Brain microvascular endothelial cell (primary cell): ENCODE data around the gene ALDOA.

Experiments
- DNase-seq: peaks from one replicate; pipeline ENCODE4 v3.0.0-alpha.2; 2020
- H3K27ac ChIP-seq: fragments of 250-450 bp; sonication (Bioruptor Pico); 2 replicates; pipeline ENCODE4 v1.5.1; 2020; ENCODE audit warnings: mild to moderate bottlenecking, moderate library complexity
- H3K27me3 ChIP-seq: fragments of 250-450 bp; sonication (Bioruptor Pico); replicated peaks from 2 replicates; pipeline ENCODE4 v1.5.1; 2020; ENCODE audit warnings: mild to moderate bottlenecking
- H3K36me3 ChIP-seq: fragments of 250-450 bp; sonication (Bioruptor Pico); replicated peaks from 2 replicates; pipeline ENCODE4 v1.5.1; 2020; ENCODE audit warnings: mild to moderate bottlenecking
- H3K4me3 ChIP-seq: 2 replicates; pipeline ENCODE4 v1.5.1; 2011; ENCODE audit warnings: low read depth, mild to moderate bottlenecking, control low read depth, low read length, moderate library complexity
- CTCF ChIP-seq: IDR thresholded peaks from 2 replicates; pipeline ENCODE4 v1.5.1; 2011; ENCODE audit warnings: low read depth, mild to moderate bottlenecking, moderate library complexity, low read length, control low read depth, inconsistent platforms; ENCODE audit errors: missing control alignments
- in situ Hi-C: cut with HindIII; loops from 2 replicates; pipeline ENCODE4 v1.10.0; 2017; ENCODE audit warnings: low sequenced_read_pairs, low pct_ligation_motif_present

The ALDOA gene

GRCh38 chr16:30046588-30046987 is 19.0 kb upstream of the ALDOA start:
- TF ChIP-seq CTCF = no peak

GRCh38 chr16:30049871-30050270 is 15.7 kb upstream of the ALDOA start:
- Histone ChIP-seq H3K4me3 (no peak overlapping the region), H3K27me3 (no peaks in the 10 kb centered on the region), H3K27ac (no peak overlapping the region), H3K36me3 (no peaks in the 10 kb centered on the region)
- TF ChIP-seq CTCF = no peak
- in situ Hi-C loops = no loop called here
- no peak for DNase-seq

More at GRCh38 chr16:30046588-30046987, 19.0 kb upstream of the ALDOA start:
- Histone ChIP-seq H3K36me3 (no peaks in the 10 kb centered on the region), H3K4me3 (no peak overlapping the region), H3K27me3 (no peaks in the 10 kb centered on the region), H3K27ac (no peak overlapping the region)
- in situ Hi-C loops = no loop called here
- DNase-seq = no peak

GRCh38 chr16:30051518-30051917 is 14.0 kb upstream of the ALDOA start:
- Histone ChIP-seq H3K27ac (peak overlapping the region; percentile 76), H3K36me3 (no peaks in the 10 kb centered on the region), H3K27me3 (no peaks in the 10 kb centered on the region), H3K4me3 (no peak overlapping the region)
- in situ Hi-C loops = no loop called here
- TF ChIP-seq CTCF = no peak
- DNase-seq = peak; percentile 82

GRCh38 chr16:30052671-30053372 is 12.7 kb upstream of the ALDOA start:
- in situ Hi-C loops = no loop called here
- peak; percentile 91 for DNase-seq

GRCh38 chr16:30053376-30054015 is 12.1 kb upstream of the ALDOA start:
- peak overlapping the region; percentile 79 for H3K4me3 ChIP-seq
- peak overlapping the region; percentile 59 for H3K27ac ChIP-seq
- in situ Hi-C loops = no loop called here
- no peak for TF ChIP-seq CTCF
- no peaks in the 10 kb centered on the region for H3K27me3 ChIP-seq
- H3K36me3 ChIP-seq = no peaks in the 10 kb centered on the region
- peak; percentile 43 for DNase-seq

More at GRCh38 chr16:30052671-30053372, 12.7 kb upstream of the ALDOA start:
- peak overlapping the region; percentile 59 for H3K27ac ChIP-seq
- H3K36me3 ChIP-seq = no peaks in the 10 kb centered on the region
- H3K27me3 ChIP-seq = no peaks in the 10 kb centered on the region
- no peak for TF ChIP-seq CTCF
- peak overlapping the region; percentile 79 for H3K4me3 ChIP-seq

GRCh38 chr16:30054451-30054850 is 11.1 kb upstream of the ALDOA start:
- no peak for TF ChIP-seq CTCF
- in situ Hi-C loops = no loop called here
- Histone ChIP-seq H3K36me3 (peaks cover under 1% of the 10 kb centered on the region), H3K27me3 (no peaks in the 10 kb centered on the region), H3K27ac (no peak overlapping the region), H3K4me3 (peak overlapping the region; percentile 3)
- DNase-seq = no peak
